Measurements from ENCODE around the gene KAT6B. TPM values are rescaled to one million over a fixed set of nuclear protein-coding genes. Genes with fewer than 3 reads are reported as not detected.

Gene KAT6B
- total and polyA plus RNA-seq, 7 donors: 5.8 to 77.0 (median 49.9) TPM

DNA sequence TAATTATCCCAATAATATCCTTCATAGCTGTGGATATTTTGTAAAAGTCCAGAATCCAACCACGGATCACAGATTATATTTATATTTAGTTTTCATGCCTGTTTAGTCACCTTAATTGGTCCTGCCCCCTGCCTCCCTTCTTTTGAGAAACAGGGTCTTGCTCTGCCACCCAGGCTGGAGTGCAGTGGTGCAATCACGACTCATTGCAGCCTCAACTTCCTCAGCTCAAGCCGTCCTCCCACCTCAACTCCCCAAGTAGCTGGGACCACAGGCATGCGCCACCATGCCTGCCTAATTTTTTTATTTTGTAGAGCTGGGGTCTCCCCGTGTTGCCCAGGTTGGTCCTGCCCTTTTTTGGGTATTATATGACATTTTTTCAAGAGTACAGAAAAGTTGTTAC lies 129.4 kb downstream of the KAT6B start:
- intact Hi-C loops (cut with DNase I): no loop called here
- DNase-seq: no peak
- Histone ChIP-seq H3K9me3 (no peaks in the 10 kb centered on the region), H3K36me3 (no peaks in the 10 kb centered on the region), H3K27ac (no peak overlapping the region), H3K4me3 (no peak overlapping the region), H3K4me1 (peaks cover 0 to 20% (median 14%) of the 10 kb centered on the region in 4 donors), H3K27me3 (no peaks in the 10 kb centered on the region)
- 91% methylated on average over 5 of the region's 5 CpGs for WGBS, 2 donors
- TF ChIP-seq POLR2A (IDR thresholded peaks at IDR 0.05): no peak
- no peak for TF ChIP-seq POLR2AphosphoS5 (IDR thresholded peaks at IDR 0.05)
- no peak for TF ChIP-seq EP300 (IDR thresholded peaks at IDR 0.05)
- TF ChIP-seq, protein P1, sequence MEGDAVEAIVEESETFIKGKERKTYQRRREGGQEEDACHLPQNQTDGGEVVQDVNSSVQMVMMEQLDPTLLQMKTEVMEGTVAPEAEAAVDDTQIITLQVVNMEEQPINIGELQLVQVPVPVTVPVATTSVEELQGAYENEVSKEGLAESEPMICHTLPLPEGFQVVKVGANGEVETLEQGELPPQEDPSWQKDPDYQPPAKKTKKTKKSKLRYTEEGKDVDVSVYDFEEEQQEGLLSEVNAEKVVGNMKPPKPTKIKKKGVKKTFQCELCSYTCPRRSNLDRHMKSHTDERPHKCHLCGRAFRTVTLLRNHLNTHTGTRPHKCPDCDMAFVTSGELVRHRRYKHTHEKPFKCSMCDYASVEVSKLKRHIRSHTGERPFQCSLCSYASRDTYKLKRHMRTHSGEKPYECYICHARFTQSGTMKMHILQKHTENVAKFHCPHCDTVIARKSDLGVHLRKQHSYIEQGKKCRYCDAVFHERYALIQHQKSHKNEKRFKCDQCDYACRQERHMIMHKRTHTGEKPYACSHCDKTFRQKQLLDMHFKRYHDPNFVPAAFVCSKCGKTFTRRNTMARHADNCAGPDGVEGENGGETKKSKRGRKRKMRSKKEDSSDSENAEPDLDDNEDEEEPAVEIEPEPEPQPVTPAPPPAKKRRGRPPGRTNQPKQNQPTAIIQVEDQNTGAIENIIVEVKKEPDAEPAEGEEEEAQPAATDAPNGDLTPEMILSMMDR (IDR thresholded peaks at IDR 0.05): no peak

DNA sequence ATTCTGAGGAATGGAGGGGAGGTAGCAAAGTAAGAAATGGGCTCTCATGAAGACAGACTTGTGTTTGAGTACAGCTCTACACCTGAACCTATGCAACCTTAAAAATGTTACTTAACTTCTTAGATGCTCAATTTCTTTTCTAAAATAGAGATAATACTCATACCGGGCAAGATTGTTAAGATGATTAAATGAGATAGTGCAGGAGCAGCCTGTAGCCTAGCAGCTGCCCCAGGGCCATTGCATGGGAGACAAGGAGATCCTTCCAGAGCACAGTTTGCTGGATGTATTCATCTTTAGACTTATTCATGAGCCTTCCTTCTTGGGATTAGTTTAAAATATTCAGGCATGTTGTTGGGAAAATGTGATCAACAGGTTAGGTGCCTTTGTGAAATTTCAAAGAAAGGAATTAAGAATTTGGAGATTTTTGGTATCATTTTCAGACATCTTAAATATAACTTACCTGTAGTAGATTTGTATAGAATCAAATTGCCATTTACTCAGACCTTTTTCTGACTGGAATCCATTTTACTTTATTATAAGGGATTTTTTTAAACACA lies 130.2 kb downstream of the KAT6B start:
- no peak overlapping the region for H3K4me3 ChIP-seq
- WGBS, 2 donors: 97% methylated on average over 1 of the region's 1 CpG
- no peaks in the 10 kb centered on the region for H3K36me3 ChIP-seq
- intact Hi-C loops (cut with DNase I): no loop called here
- H3K27me3 ChIP-seq: no peaks in the 10 kb centered on the region
- no peak for TF ChIP-seq EP300 (IDR thresholded peaks at IDR 0.05)
- TF ChIP-seq POLR2AphosphoS5 (IDR thresholded peaks at IDR 0.05): no peak
- TF ChIP-seq POLR2A (IDR thresholded peaks at IDR 0.05): no peak
- no peaks in the 10 kb centered on the region for H3K9me3 ChIP-seq
- DNase-seq: no peak
- H3K4me1 ChIP-seq: peaks cover 0 to 20% (median 14%) of the 10 kb centered on the region in 4 donors
- no peak overlapping the region for H3K27ac ChIP-seq

DNA sequence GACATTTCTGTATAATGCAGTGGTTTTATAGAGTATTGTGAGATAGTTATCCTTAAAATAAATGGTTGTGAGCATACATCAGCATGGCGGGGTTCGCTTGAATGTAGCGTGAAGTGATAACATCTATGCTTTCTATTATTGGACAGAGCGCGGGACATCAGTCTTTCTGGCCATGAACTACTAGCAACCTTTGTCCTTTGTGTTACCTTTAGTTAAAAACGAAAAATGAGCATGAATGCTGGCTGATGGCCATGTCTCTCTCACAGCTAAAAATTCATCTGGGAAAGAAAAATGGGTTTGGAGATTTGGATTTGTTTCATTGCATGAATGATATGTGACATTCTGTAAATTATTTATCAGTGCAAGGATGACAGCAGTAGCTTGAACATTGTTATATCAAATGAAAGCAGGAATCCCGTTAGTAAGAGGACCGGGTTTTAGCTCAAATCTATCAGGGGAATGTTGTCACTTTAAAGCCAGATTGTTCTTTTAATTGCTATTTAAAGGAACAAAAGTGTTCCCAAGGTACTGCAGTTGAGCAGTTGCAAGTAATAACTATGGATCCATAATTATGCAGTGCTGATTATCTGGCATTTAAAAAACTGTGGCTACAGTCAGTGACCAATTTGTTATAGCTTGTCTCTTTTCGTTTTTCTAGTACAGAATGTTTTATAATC lies 131.0 kb downstream of the KAT6B start:
- no peaks in the 10 kb centered on the region for H3K27me3 ChIP-seq
- no peak overlapping the region for H3K27ac ChIP-seq
- H3K9me3 ChIP-seq: no peaks in the 10 kb centered on the region
- intact Hi-C loops (cut with DNase I): no loop called here
- peaks cover 0 to 20% (median 14%) of the 10 kb centered on the region in 4 donors for H3K4me1 ChIP-seq
- DNase-seq: no peak
- TF ChIP-seq EP300 (IDR thresholded peaks at IDR 0.05): no peak
- TF ChIP-seq, protein P1 (IDR thresholded peaks at IDR 0.05): no peak
- no peak for TF ChIP-seq POLR2AphosphoS5 (IDR thresholded peaks at IDR 0.05)
- TF ChIP-seq POLR2A (IDR thresholded peaks at IDR 0.05): no peak
- no peaks in the 10 kb centered on the region for H3K36me3 ChIP-seq
- WGBS, 2 donors: 61 to 80% methylated on average over 9 of the region's 9 CpGs
- no peak overlapping the region for H3K4me3 ChIP-seq

DNA sequence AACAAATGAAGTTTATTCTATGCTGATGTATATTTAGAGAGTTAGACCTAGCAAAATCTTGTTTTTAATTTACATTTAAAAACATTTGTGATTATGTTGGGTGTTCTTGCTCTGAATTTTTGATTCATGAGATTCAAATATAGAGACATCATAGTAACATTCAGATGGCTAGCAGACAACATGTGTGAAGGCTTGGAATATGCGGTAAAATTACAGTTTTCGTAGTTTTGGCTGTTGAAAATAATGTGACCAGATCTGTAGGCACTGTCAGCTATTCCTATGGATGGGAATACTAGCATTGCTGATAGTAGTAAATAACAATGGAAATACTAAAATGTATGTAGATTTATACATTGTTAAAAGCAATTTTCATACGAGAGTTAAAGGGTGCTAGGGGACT lies 131.9 kb downstream of the KAT6B start:
- Histone ChIP-seq H3K9me3 (no peaks in the 10 kb centered on the region), H3K27ac (no peak overlapping the region), H3K36me3 (no peaks in the 10 kb centered on the region), H3K4me1 (peaks cover 0 to 17% (median 13%) of the 10 kb centered on the region in 4 donors), H3K4me3 (no peak overlapping the region), H3K27me3 (no peaks in the 10 kb centered on the region)
- 95 to 97% methylated on average over 3 of the region's 3 CpGs for WGBS, 2 donors
- intact Hi-C loops (cut with DNase I): no loop called here
- TF ChIP-seq EP300 (IDR thresholded peaks at IDR 0.05) (no peak), POLR2A (IDR thresholded peaks at IDR 0.05) (no peak), POLR2AphosphoS5 (IDR thresholded peaks at IDR 0.05) (no peak)
- TF ChIP-seq, protein P1 (IDR thresholded peaks at IDR 0.05): no peak
- no peak for DNase-seq

DNA sequence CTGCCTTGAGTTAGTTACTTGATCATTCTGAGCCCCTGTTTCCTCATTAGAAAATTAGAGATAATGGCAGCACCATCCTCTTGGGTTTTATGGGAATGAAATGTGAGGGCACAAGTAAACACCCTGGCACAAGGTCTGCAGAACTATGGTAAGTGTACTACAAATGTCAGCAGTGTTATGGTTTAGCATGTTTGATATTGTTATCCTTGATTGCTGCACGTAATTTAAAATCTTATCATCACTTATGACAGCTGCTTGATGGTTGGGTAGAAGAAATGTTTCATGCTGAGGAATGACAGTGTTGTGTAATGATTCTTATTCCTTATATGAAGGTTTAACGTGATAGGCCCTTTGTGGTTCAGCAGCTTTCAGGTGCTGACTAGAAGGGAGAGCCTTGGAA lies 134.3 kb downstream of the KAT6B start:
- Histone ChIP-seq H3K4me1 (peaks cover 0 to 14% (median 11%) of the 10 kb centered on the region in 4 donors), H3K27me3 (no peaks in the 10 kb centered on the region), H3K36me3 (no peaks in the 10 kb centered on the region), H3K27ac (no peak overlapping the region), H3K4me3 (no peak overlapping the region), H3K9me3 (no peaks in the 10 kb centered on the region)
- no peak for TF ChIP-seq POLR2AphosphoS5 (IDR thresholded peaks at IDR 0.05)
- intact Hi-C loops (cut with DNase I): no loop called here
- DNase-seq: no peak
- 72 to 87% methylated on average over 2 of the region's 2 CpGs for WGBS, 2 donors

All from sigmoid colon (tissue), 7 donors.